A549 (cell line): ENCODE data around the gene CAVIN1. TPM values are rescaled to one million over a fixed set of nuclear protein-coding genes. Genes with fewer than 3 reads are reported as not detected.

Experiments
- ATAC-seq, 2 experiments: fragments of 200-7000 bp in 1 of 2; fragments of >200 bp in 1 of 2; cut with Nextera tagmentation in 1 of 2; cut with Tn5 transposase in 1 of 2; 3 replicates each; pipeline versions ENCODE4 v1.8.0 to v1.9.1; 2018 to 2020; ENCODE audit warnings: mild to moderate bottlenecking in 1 of 2, moderate library complexity in 1 of 2
- CTCF ChIA-PET: fragments of 300-600 bp; sonication (Branson Sonifier 250); formaldehyde crosslinking; extraction: SDS; loops from one replicate; lab custom pipeline; 2021; ENCODE audit warnings: antibody characterized with exemption, inconsistent platforms; lab: Yijun Ruan, JAX
- POLR2A ChIA-PET: fragments of 350-600 bp; formaldehyde crosslinking; extraction: SDS; loops from one replicate; lab custom pipeline; 2021; ENCODE audit warnings: antibody characterized with exemption, inconsistent platforms; lab: Yijun Ruan, JAX
- DNase-seq, 2 experiments: peaks; one replicate each; pipeline versions ENCODE4 v3.0.0 to v3.0.0-alpha.2; 2011 to 2016; ENCODE audit warnings: low read depth in 1 of 2, low spot score in 1 of 2
- FAIRE-seq: peaks from 2 replicates; lab custom pipeline; 2011; peaks lifted over from hg19 to GRCh38; lab: Jason Lieb, UNC
- H3K27ac ChIP-seq, 2 experiments: fragments of >200 bp; sonication (Bioruptor Twin); formaldehyde crosslinking; 3 replicates each; pipeline ENCODE4 v1.5.1; 2016 to 2017
- H3K4me1 ChIP-seq: fragments of >200 bp; sonication (Bioruptor Twin); formaldehyde crosslinking; 3 replicates; pipeline ENCODE4 v1.6.1; 2016
- H3K4me2 ChIP-seq: fragments of >200 bp; sonication (Bioruptor Twin); formaldehyde crosslinking; 3 replicates; pipeline ENCODE4 v1.6.1; 2016
- H3K4me3 ChIP-seq: fragments of >200 bp; sonication (Bioruptor Twin); formaldehyde crosslinking; 3 replicates; pipeline ENCODE4 v1.5.1; 2016
- H3K9me3 ChIP-seq: fragments of >200 bp; sonication (Bioruptor Twin); formaldehyde crosslinking; 3 replicates; pipeline ENCODE4 v1.6.1; 2016
- BCL3 ChIP-seq: fragments of >200 bp; sonication (Bioruptor Twin); formaldehyde crosslinking; IDR thresholded peaks from 3 replicates; pipeline ENCODE4 v1.6.1; 2016
- CEBPB ChIP-seq, 2 experiments: fragments of >200 bp in 1 of 2; sonication (Bioruptor Twin) in 1 of 2; formaldehyde crosslinking in 1 of 2; IDR thresholded peaks; 2 replicates each; pipeline ENCODE4 v1.6.1; 2012 to 2016
- E2F6 ChIP-seq: IDR thresholded peaks from 2 replicates; pipeline ENCODE4 v1.6.1; 2012; ENCODE audit warnings: low read depth, borderline replicate concordance
- EP300 ChIP-seq, 2 experiments: fragments of >200 bp; sonication (Bioruptor Twin); formaldehyde crosslinking; IDR thresholded peaks; 2 replicates in 1 of 2; 3 replicates in 1 of 2; pipeline ENCODE4 v1.6.1; 2016 to 2017
- HDAC2 ChIP-seq: fragments of 200-600 bp; sonication (generic); IDR thresholded peaks from 2 replicates; pipeline ENCODE4 v1.6.1; 2016
- HMGXB4 ChIP-seq: fragments of 250-450 bp; sonication (Bioruptor Pico); IDR thresholded peaks from 2 replicates; pipeline ENCODE4 v1.5.0; 2021; ENCODE audit warnings: mild to moderate bottlenecking, moderate library complexity, borderline replicate concordance
- HOXA7 ChIP-seq: fragments of 250-450 bp; sonication (Bioruptor Pico); IDR thresholded peaks from 2 replicates; pipeline ENCODE4 v1.5.0; 2020; ENCODE audit warnings: mild to moderate bottlenecking, moderate library complexity
- HOXB13 ChIP-seq: fragments of 250-450 bp; sonication (Bioruptor Pico); IDR thresholded peaks from 2 replicates; pipeline ENCODE4 v1.5.0; 2020; ENCODE audit warnings: low read depth, mild to moderate bottlenecking, moderate library complexity
- KDM1A ChIP-seq: fragments of 200-600 bp; sonication (generic); IDR thresholded peaks from 2 replicates; pipeline ENCODE4 v1.6.1; 2016; ENCODE audit warnings: low read depth, mild to moderate bottlenecking
- MAFK ChIP-seq: fragments of 450-650 bp; IDR thresholded peaks from 2 replicates; pipeline ENCODE4 v1.6.1; 2014; ENCODE audit not compliant: partially characterized antibody
- MYC ChIP-seq: IDR thresholded peaks from 2 replicates; pipeline ENCODE4 v1.6.1; 2012; ENCODE audit warnings: mild to moderate bottlenecking, inconsistent platforms, low read length, improper control_type of control experiment, borderline replicate concordance
- PHF8 ChIP-seq: fragments of 200-600 bp; sonication (generic); IDR thresholded peaks from 2 replicates; pipeline ENCODE4 v1.6.1; 2016; ENCODE audit warnings: low read depth, mild to moderate bottlenecking, antibody characterized with exemption, moderate library complexity, borderline replicate concordance
- RARB ChIP-seq: fragments of 250-450 bp; sonication (Bioruptor Pico); IDR thresholded peaks from 2 replicates; pipeline ENCODE4 v1.8.0; 2021; ENCODE audit warnings: mild to moderate bottlenecking, moderate library complexity
- RNF2 ChIP-seq: fragments of 200-600 bp; sonication (generic); IDR thresholded peaks from 2 replicates; pipeline ENCODE4 v1.6.1; 2016; ENCODE audit warnings: low read depth, mild to moderate bottlenecking, antibody characterized with exemption, moderate library complexity, borderline replicate concordance
- SREBF2 ChIP-seq: fragments of 450-650 bp; IDR thresholded peaks from 2 replicates; pipeline ENCODE4 v1.6.1; 2014; ENCODE audit warnings: mild to moderate bottlenecking, moderate library complexity
- TFCP2L1 ChIP-seq: fragments of 250-450 bp; sonication (Bioruptor Pico); IDR thresholded peaks from 2 replicates; pipeline ENCODE4 v1.5.0; 2021; ENCODE audit warnings: mild to moderate bottlenecking
- USF2 ChIP-seq: fragments of 450-650 bp; IDR thresholded peaks from 2 replicates; pipeline ENCODE4 v1.6.1; 2014; ENCODE audit warnings: antibody characterized with exemption
- ZC3H11A ChIP-seq: fragments of 450-650 bp; IDR thresholded peaks from 2 replicates; pipeline ENCODE4 v1.6.1; 2014; ENCODE audit warnings: antibody characterized with exemption, mild to moderate bottlenecking
- ZFP36 ChIP-seq: fragments of 450-650 bp; IDR thresholded peaks from 2 replicates; pipeline ENCODE4 v1.6.1; 2014; ENCODE audit warnings: borderline replicate concordance; ENCODE audit not compliant: partially characterized antibody
- WGBS: methylation state at CpG from one replicate; pipeline ENCODE4 v1.1.6; 2017; ENCODE audit errors: missing lambda C conversion rate; 5-methylcytosine and 5-hydroxymethylcytosine counted together
- polyA plus RNA-seq, 4 experiments: library from polyadenylated mRNA; depleted of rRNA in 3 of 4; stranded (reverse); fragments of >200 nt; fragmentation: RNase III in 1 of 4; extraction: RNeasy Plus Mini Kit Qiagen cat#74134 plus additional on column Dnase treatment in 1 of 4; gene quantifications; 2 replicates in 3 of 4; 3 replicates in 1 of 4; pipeline ENCODE4 v1.2.3, GENCODE V29; 2011 to 2017
- TF ChIP-seq, protein P1 (sequence below): fragments of 250-450 bp; sonication (Bioruptor Pico); IDR thresholded peaks from 2 replicates; pipeline ENCODE4 v1.5.0; 2020; ENCODE audit warnings: low read depth, mild to moderate bottlenecking, moderate library complexity

Gene CAVIN1
- polyA plus RNA-seq, 2 of the 4 experiments (the other 2 are of a cell fraction) = 101 to 371 TPM

DNA sequence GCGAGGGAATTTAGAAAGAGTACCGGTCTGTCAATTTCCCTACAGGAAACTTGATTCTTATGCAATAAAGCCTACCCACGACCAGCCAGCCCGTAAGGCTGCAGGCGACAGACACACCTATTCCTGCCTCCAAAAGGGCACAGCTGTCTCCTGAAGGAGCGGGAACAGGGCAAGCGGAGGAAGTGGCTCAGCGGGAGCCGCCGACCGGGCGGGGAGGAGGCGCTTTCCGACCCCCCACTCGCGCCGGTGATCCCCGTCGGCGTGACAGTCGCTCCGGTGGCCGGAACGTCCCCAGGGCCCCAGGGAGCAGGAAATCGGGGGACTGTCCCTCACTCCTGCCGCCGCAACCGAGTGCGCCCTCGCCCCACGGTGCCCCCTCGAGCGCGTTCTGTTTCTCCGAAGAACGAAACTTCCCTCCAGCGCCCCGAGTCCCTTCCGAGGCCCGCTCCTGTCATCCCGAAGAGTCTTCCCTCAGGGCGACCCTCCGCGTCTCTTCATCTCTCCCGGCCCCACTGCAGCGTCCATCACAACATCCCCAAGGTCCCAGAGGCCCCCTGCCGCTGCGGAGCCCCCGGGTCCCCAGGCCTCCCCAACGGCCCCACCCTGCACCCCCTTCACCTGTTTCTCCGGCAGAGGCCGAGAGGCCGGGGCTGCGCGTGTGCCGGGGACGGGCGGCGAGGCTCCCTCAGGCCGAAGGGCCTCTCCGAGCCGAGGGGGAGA is 35.2 kb downstream of the CAVIN1 start (continued):
- TF ChIP-seq BCL3 = no peak
- TF ChIP-seq TFCP2L1 (CRISPR knock-in tag) = 0 out of 2 replicates have a peak, but pooled peaks have one; percentile 65
- TF ChIP-seq, protein P1, sequence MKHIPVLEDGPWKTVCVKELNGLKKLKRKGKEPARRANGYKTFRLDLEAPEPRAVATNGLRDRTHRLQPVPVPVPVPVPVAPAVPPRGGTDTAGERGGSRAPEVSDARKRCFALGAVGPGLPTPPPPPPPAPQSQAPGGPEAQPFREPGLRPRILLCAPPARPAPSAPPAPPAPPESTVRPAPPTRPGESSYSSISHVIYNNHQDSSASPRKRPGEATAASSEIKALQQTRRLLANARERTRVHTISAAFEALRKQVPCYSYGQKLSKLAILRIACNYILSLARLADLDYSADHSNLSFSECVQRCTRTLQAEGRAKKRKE = no peak
- TF ChIP-seq KDM1A = no peak
- peak; percentile 30 for TF ChIP-seq E2F6
- no peak for TF ChIP-seq MYC
- no peak for TF ChIP-seq SREBF2
- no peak for TF ChIP-seq HDAC2
- TF ChIP-seq EP300 (IDR thresholded peaks at IDR 0.05) = no peak
- no peak for TF ChIP-seq USF2
- no peak for TF ChIP-seq HMGXB4 (CRISPR knock-in tag)
- TF ChIP-seq CEBPB (IDR thresholded peaks at IDR 0.05) = peak; percentile 24 to 72; a peak in 3 of 4 replicates
- TF ChIP-seq PHF8 = peak; percentile 89
- no peak for TF ChIP-seq RNF2
- no peak for TF ChIP-seq ZFP36

DNA sequence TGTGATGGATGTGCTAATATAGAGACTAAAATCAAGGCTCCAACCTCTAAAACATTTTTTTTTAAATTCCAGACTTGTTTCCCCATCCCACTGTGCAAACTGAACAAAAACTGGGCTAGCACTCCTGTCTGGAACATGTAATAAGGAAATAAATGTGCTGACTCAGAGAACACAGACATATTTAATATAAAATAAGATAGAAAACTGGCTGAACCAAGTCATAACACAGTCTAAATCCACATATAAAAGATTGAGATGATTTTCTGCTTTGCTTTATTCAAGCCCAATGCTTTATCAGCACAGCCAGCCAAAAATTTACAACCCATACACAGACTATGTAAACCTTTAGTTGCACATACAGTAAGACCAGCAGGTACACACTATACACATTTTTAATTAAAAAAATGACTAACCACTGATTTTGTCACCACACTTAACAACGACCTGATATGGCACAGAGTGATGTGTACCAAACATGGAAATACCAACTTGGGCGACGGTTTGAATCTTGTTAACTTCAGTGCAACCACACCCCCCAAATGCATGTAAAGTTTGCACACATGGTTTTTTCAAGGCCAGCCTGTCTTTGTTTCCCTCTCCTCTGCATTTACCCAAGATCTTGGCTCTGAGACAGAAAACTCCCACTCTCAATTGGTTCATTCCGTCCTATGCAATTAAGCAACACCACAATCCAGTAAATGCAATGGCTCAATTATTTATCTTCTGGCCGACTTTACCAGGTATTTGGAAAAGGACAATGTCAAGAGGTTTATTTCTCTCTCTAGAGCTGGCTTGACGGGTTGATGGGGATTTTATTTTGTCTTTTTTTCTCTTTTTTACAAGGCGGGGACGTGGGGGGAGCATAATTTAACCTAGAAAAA is 36.0 kb downstream of the CAVIN1 start:
- ChIA-PET POLR2A (interaction anchor here (0.6 to 1.9 kb wide), 2 partner anchors 8 to 582 kb away, joined by 4 read pairs; no protein-coding TSS in a partner anchor), CTCF (interaction anchor here (2.2 to 33.2 kb wide), 3 partner anchors 8 to 64 kb away, joined by 5 to 1360 read pairs (median 6); no protein-coding TSS in a partner anchor)
- Histone ChIP-seq H3K4me3 (peak overlapping the region; percentile 88), H3K9me3 (no peaks in the 10 kb centered on the region), H3K4me1 (peaks cover 30% of the 10 kb centered on the region), H3K27ac (peak overlapping the region; percentile 94 to 96), H3K4me2 (peak overlapping the region; percentile 96)
- DNase-seq = no peak
- WGBS = under 1% methylated on average over 8 of the region's 8 CpGs
- ATAC-seq = no peak
- FAIRE-seq = no peak
- peak; percentile 91 for TF ChIP-seq MAFK
- TF ChIP-seq ZC3H11A = no peak
- TF ChIP-seq HOXA7 (CRISPR knock-in tag) = peak; percentile 60; the same call in 1 of the 2 replicates
- TF ChIP-seq RARB (CRISPR knock-in tag) = no peak
- peak in 1 of 2 experiments; percentile 36; a peak in 1 of 4 replicates for TF ChIP-seq CEBPB (IDR thresholded peaks at IDR 0.05)
- TF ChIP-seq HOXB13 (CRISPR knock-in tag) = 0 out of 2 replicates have a peak, but pooled peaks have one; percentile 14
- TF ChIP-seq, all 56 proteins: peak for 4
